Tongue (tissue), 2 donors: ENCODE measurements around the gene RBM23. TPM values are rescaled to one million over a fixed set of nuclear protein-coding genes. Genes with fewer than 3 reads are reported as not detected.

Source experiments
- small RNA-seq: library from RNA; depleted of rRNA; stranded (forward); fragments of <200 nt; gene quantifications from one replicate; pipeline ENCODE3, GENCODE V24; 2014; ENCODE audit warnings: low replicate concordance
- total RNA-seq: library from RNA; depleted of rRNA; stranded (reverse); fragments of >200 nt; gene quantifications from one replicate; pipeline ENCODE4 v1.2.3, GENCODE V29; 2014

RBM23 gene
- total RNA-seq, 1 donor from 2014 or later = 162 TPM

Small RNA genes lying within 50 kb of the gene (small RNA-seq; reads per million reads assigned to genes)
- gene RF00019 = not detected

Other genes starting within 250 kb of the RBM23 start
- gene OXA1L, start 152.5 kb downstream of the RBM23 start, total RNA-seq = 92.3 TPM
- 14.2 TPM for gene SLC7A7, start 103.7 kb downstream of the RBM23 start, total RNA-seq
- gene MRPL52, start 89.3 kb downstream of the RBM23 start, total RNA-seq = 36.8 TPM
- gene MMP14, start 82.6 kb downstream of the RBM23 start, total RNA-seq = 131 TPM
- 30.5 TPM for gene LRP10, start 47.4 kb downstream of the RBM23 start, total RNA-seq
- 0.72 TPM for gene REM2, start 35.9 kb downstream of the RBM23 start, total RNA-seq
- 64.8 TPM for gene PRMT5, start 10.2 kb upstream of the RBM23 start, total RNA-seq
- gene HAUS4, start 37.9 kb upstream of the RBM23 start, total RNA-seq = 60.3 TPM
- 47.2 TPM for gene AJUBA, start 63.4 kb upstream of the RBM23 start, total RNA-seq
- gene C14orf93, start 91.0 kb upstream of the RBM23 start, total RNA-seq = 13.5 TPM
- gene PSMB5, start 115.8 kb upstream of the RBM23 start, total RNA-seq = 190 TPM
- not detected for gene PSMB11, start 123.1 kb upstream of the RBM23 start, total RNA-seq
- 4.5 TPM for gene CDH24, start 138.4 kb upstream of the RBM23 start, total RNA-seq
- gene ACIN1, start 176.0 kb upstream of the RBM23 start, total RNA-seq = 103 TPM
- 25.5 TPM for gene C14orf119, start 176.4 kb upstream of the RBM23 start, total RNA-seq
- gene CIROP, start 185.8 kb upstream of the RBM23 start, total RNA-seq = not detected
- gene CEBPE, start 200.1 kb upstream of the RBM23 start, total RNA-seq = not detected